GM21723 (cell line): ENCODE results near the gene SLC7A11.
"Not testable (repeated sequence)": the region's sequence is repeated elsewhere in the genome, so short reads cannot be mapped to it uniquely, and the experiment has no call there.

Source experiments
- ATAC-seq: cut with Tn5 transposase; IDR thresholded peaks from one replicate; pipeline ENCODE4 v1.9.1; 2021; ENCODE audit warnings: mild to moderate bottlenecking, moderate library complexity; ENCODE audit not compliant: unreplicated experiment

Gene SLC7A11

GRCh38 chr4:138243369-138243768, 1.2 kb upstream of the SLC7A11 start:
- ATAC-seq: no peak

GRCh38 chr4:138242834-138243156, 646 bp upstream of the SLC7A11 start:
- ATAC-seq: no peak

GRCh38 chr4:138241281-138242075, 671 bp downstream of the SLC7A11 start:
- ATAC-seq: peak; percentile 9

- no peak for ATAC-seq
These were observed 2.7 kb downstream of the SLC7A11 start for GRCh38 chr4:138239491-138239890.

- no peak for ATAC-seq
These were observed 3.4 kb downstream of the SLC7A11 start for GRCh38 chr4:138238521-138239292.

GRCh38 chr4:138237132-138237531, 5.0 kb downstream of the SLC7A11 start:
- not testable (repeated sequence) for ATAC-seq

- no peak for ATAC-seq
These were observed 6.1 kb downstream of the SLC7A11 start for GRCh38 chr4:138236037-138236436.

- ATAC-seq: no peak
These were observed 6.7 kb downstream of the SLC7A11 start for GRCh38 chr4:138235419-138235952.

GRCh38 chr4:138234248-138234647, 7.9 kb downstream of the SLC7A11 start:
- no peak for ATAC-seq

- no peak for ATAC-seq
These were observed 8.7 kb downstream of the SLC7A11 start for GRCh38 chr4:138233313-138234034.

GRCh38 chr4:138232364-138232763, 9.8 kb downstream of the SLC7A11 start:
- ATAC-seq: no peak

- ATAC-seq: no peak
These were observed 12.1 kb downstream of the SLC7A11 start for GRCh38 chr4:138230048-138230447.

- no peak for ATAC-seq
These were observed 13.0 kb downstream of the SLC7A11 start for GRCh38 chr4:138229160-138229559.

GRCh38 chr4:138226351-138226750, 15.8 kb downstream of the SLC7A11 start:
- no peak for ATAC-seq

- ATAC-seq: no peak
These were observed 16.7 kb downstream of the SLC7A11 start for GRCh38 chr4:138225477-138225876.

- no peak for ATAC-seq
These were observed 17.5 kb downstream of the SLC7A11 start for GRCh38 chr4:138224614-138225013.

GRCh38 chr4:138223231-138223910, 18.8 kb downstream of the SLC7A11 start:
- peak; percentile 63 for ATAC-seq

- ATAC-seq: no peak
These were observed 20.1 kb downstream of the SLC7A11 start for GRCh38 chr4:138222046-138222445.

- ATAC-seq: no peak
These were observed 23.2 kb downstream of the SLC7A11 start for GRCh38 chr4:138218976-138219375.

- ATAC-seq: no peak
These were observed 24.6 kb downstream of the SLC7A11 start for GRCh38 chr4:138217567-138217966.
